Measurements from ENCODE around the gene SELENOV. TPM values are rescaled to one million over a fixed set of nuclear protein-coding genes. Genes with fewer than 3 reads are reported as not detected.

Gene SELENOV
- total RNA-seq, 2 donors from 2014 or later, result not detected

- DNase-seq, result no peak
- Histone ChIP-seq H3K36me3 (no peaks in the 10 kb centered on the region), H3K9me3 (no peaks in the 10 kb centered on the region), H3K27me3 (no peaks in the 10 kb centered on the region), H3K27ac (no peak overlapping the region), H3K4me1 (no peaks in the 10 kb centered on the region), H3K4me3 (no peak overlapping the region), H3K9ac (ENCODE audit: low read depth in 2 of 2, low read length in 2 of 2) (no peak overlapping the region)
- intact Hi-C loops (cut with DNase I), result no loop called here
- TF ChIP-seq CTCF (IDR thresholded peaks at IDR 0.05), result no peak
Observed at GRCh38 chr19:39483141-39483540, 31.8 kb upstream of the SELENOV start.

- H3K27ac ChIP-seq, result no peak overlapping the region
- no peak overlapping the region for H3K9ac ChIP-seq (ENCODE audit: low read depth in 2 of 2, low read length in 2 of 2)
- H3K27me3 ChIP-seq, result no peaks in the 10 kb centered on the region
- peaks cover 4% of the 10 kb centered on the region for H3K36me3 ChIP-seq
- H3K9me3 ChIP-seq, result no peaks in the 10 kb centered on the region
- H3K4me3 ChIP-seq, result no peak overlapping the region
- no peak for TF ChIP-seq CTCF (IDR thresholded peaks at IDR 0.05)
- H3K4me1 ChIP-seq, result no peaks in the 10 kb centered on the region
- intact Hi-C loops (cut with DNase I), result no loop called here
- no peak for DNase-seq
Observed at GRCh38 chr19:39489756-39490155, 25.2 kb upstream of the SELENOV start.

DNA sequence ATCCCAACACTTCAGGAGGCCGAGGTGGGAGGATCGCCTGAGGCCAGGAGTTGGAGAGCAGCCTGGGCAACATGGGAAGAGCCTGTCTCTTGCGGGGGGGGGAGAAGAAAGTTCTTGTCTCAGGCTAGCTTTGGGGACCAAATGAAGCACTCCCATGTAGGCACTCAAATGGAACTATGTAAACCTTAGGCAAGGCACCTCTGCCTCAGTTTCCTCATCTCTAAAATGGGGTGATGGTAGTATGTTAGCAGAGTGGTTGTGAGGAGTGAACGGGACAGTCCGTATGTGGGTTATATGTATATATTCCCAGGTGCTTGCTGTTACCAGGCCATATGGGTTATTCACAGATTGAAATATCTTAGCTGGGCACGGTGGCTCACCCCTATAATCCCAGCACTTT, 22.7 kb upstream of the SELENOV start:
- intact Hi-C loops (cut with DNase I), result no loop called here
- TF ChIP-seq CTCF (IDR thresholded peaks at IDR 0.05), result no peak

GRCh38 chr19:39492788-39493187, 22.2 kb upstream of the SELENOV start:
- H3K27ac ChIP-seq, result no peak overlapping the region
- TF ChIP-seq CTCF (IDR thresholded peaks at IDR 0.05), result no peak
- no peak overlapping the region for H3K4me3 ChIP-seq
- no peak overlapping the region for H3K9ac ChIP-seq (ENCODE audit: low read depth in 2 of 2, low read length in 2 of 2)
- no peaks in the 10 kb centered on the region for H3K27me3 ChIP-seq
- H3K36me3 ChIP-seq, result peaks cover 4% of the 10 kb centered on the region
- H3K4me1 ChIP-seq, result peaks cover 2% of the 10 kb centered on the region
- H3K9me3 ChIP-seq, result no peaks in the 10 kb centered on the region
- DNase-seq, result no peak
- intact Hi-C loops (cut with DNase I), result no loop called here

More for the DNA sequence above, 22.7 kb upstream of the SELENOV start:
- Histone ChIP-seq H3K27ac (no peak overlapping the region), H3K27me3 (no peaks in the 10 kb centered on the region), H3K36me3 (peaks cover 4% of the 10 kb centered on the region), H3K9ac (ENCODE audit: low read depth in 2 of 2, low read length in 2 of 2) (no peak overlapping the region), H3K4me3 (no peak overlapping the region), H3K4me1 (no peaks in the 10 kb centered on the region), H3K9me3 (no peaks in the 10 kb centered on the region)
- DNase-seq, result no peak

DNA sequence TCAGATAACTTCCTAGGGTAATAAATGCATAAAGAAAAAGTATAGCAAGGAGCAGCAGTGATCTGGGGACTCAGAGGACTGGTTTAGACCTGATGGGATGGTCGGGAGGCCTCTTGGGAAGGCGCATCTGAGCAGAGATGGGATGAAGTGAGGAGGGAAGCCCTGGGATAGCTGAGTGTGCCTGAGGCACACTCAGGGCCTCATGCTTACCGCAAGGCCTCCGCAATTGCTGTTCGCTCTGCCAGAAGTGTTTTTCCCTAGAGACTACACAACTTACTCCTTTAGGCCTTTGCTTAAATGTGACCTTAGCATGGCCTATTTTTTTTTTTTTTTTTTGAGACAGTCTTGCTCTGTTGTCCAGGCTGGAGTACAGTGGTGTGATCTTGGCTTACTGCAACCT, 20.3 kb upstream of the SELENOV start:
- Histone ChIP-seq H3K4me3 (no peak overlapping the region), H3K9ac (ENCODE audit: low read depth in 2 of 2, low read length in 2 of 2) (no peak overlapping the region), H3K9me3 (no peaks in the 10 kb centered on the region), H3K27me3 (peaks cover 15% of the 10 kb centered on the region), H3K4me1 (peaks cover 18% of the 10 kb centered on the region), H3K36me3 (no peaks in the 10 kb centered on the region), H3K27ac (no peak overlapping the region)
- no peak for TF ChIP-seq CTCF (IDR thresholded peaks at IDR 0.05)
- intact Hi-C loops (cut with DNase I), result loop anchor here (5.0 kb wide), 1 partner anchor 38 kb away; the partner anchor contains the start of gene EID2B
- DNase-seq, result no peak

All from colonic mucosa (tissue), 4 donors.